Fibroblast of the aortic adventitia (primary cell): ENCODE results near the gene COL6A2. TPM values are rescaled to one million over a fixed set of nuclear protein-coding genes. Genes with fewer than 3 reads are reported as not detected.
"Not testable (repeated sequence)": the region's sequence is repeated elsewhere in the genome, so short reads cannot be mapped to it uniquely, and the experiment has no call there.

ENCODE experiments used
- DNase-seq: peaks from one replicate; pipeline ENCODE4 v3.0.0-alpha.2; 2010; ENCODE audit warnings: low read depth
- H3K4me3 ChIP-seq: 2 replicates; pipeline ENCODE4 v1.5.1; 2011; ENCODE audit warnings: low read depth, mild to moderate bottlenecking, control low read depth, low read length, moderate library complexity
- total RNA-seq: library from RNA; depleted of rRNA; stranded (reverse); fragments of >200 nt; gene quantifications from 2 replicates; pipeline ENCODE4 v1.2.3, GENCODE V29; 2012; ENCODE audit warnings: low replicate concordance
- TF ChIP-seq, protein P1 (sequence below): IDR thresholded peaks from 2 replicates; pipeline ENCODE4 v1.5.1; 2011; ENCODE audit warnings: mild to moderate bottlenecking, low read length, control low read depth, inconsistent platforms; ENCODE audit not compliant: insufficient read depth

Gene COL6A2
- total RNA-seq, 1 donor = 1,068 TPM

DNA sequence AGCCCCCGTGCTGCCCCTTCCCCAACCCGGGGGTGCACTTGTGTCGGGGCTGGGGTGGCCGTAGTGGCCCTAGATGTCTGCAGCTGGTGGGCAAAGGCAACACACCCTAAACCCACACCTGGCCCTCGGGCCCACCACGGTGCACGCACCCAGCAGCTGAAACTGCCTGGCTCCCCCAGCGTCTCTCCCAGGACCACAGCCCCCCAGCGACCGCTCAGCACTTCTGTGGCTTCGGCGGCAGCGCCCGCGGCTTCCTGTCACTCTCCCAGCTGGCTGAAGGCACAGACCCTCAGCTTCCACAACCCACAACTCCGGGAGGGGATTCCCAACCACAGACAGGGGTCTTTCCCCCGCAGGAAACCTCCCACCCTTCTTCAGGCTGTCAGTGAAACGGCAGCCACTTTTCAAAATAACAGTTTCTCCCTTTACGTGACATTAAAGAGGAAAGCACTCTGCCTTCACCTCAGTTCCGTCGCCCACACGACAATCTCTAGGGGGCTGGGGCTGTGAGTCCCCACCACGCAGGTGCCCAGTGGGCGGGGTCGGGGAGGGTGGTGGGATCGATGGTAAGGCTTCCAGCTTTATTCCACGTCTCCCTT, 40.7 kb upstream of the COL6A2 start:
- DNase-seq = no peak

DNA sequence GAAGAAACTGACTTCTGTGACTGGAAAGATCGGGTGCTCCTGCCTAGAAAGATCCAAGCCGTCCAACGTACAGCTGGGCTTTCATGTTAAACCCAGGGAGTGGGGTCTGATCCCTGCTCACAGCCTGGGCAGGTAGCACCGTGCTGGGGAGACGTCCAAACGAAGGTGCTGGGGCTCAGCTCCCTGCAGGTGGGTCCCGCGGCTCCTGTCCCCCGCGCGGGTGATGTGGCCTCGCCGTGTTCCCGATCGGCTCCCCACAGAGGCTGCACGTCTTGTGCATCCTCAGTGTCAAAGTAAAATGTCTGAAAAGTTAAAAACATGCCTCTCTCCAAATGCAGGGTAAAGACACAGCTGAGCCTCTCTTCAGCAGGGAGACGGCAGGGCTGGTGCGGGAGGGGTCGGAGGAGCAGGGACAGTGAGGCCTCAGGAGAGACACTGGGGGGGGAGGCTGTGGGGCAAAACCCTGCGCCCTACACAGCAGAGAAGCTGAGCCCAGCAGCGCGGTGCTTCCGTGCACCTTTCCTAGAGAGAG, 40.1 kb upstream of the COL6A2 start:
- no peak for DNase-seq
- H3K4me3 ChIP-seq = no peak overlapping the region
- TF ChIP-seq, protein P1, sequence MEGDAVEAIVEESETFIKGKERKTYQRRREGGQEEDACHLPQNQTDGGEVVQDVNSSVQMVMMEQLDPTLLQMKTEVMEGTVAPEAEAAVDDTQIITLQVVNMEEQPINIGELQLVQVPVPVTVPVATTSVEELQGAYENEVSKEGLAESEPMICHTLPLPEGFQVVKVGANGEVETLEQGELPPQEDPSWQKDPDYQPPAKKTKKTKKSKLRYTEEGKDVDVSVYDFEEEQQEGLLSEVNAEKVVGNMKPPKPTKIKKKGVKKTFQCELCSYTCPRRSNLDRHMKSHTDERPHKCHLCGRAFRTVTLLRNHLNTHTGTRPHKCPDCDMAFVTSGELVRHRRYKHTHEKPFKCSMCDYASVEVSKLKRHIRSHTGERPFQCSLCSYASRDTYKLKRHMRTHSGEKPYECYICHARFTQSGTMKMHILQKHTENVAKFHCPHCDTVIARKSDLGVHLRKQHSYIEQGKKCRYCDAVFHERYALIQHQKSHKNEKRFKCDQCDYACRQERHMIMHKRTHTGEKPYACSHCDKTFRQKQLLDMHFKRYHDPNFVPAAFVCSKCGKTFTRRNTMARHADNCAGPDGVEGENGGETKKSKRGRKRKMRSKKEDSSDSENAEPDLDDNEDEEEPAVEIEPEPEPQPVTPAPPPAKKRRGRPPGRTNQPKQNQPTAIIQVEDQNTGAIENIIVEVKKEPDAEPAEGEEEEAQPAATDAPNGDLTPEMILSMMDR = no peak

More for the DNA sequence above, 40.7 kb upstream of the COL6A2 start:
- no peak overlapping the region for H3K4me3 ChIP-seq
- TF ChIP-seq, protein P1 = no peak

DNA sequence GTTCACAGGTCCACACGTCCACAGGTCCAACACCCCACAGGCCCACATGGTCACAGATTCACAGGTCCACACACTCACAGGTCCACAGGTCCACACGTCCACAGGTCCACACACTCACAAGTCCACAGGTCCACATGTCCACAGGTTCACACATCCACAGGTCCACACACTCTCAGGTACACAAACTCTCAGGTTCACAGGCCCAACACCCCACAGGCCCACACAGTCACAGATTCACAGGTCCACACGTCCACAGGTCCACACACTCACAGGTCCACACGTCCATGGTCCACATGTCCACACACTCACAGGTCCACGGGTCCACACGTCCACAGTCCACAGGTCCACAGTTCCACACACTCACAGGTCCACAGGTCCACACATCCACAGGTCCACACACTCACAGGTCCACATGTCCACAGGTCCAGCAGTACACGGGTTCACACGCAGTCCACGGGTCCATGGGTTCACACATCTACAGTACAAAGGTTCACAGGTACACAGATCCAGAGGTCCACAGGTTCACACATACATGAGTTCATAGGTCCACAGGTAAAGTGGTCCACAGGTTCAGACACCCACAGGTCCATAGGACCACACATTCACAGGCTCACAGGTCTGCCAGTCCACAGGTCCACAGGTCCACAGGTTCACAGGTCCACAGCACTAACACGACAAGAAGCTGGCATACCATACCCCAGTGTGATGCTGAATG, 39.3 kb upstream of the COL6A2 start:
- TF ChIP-seq, protein P1 = no peak
- DNase-seq = no peak

DNA sequence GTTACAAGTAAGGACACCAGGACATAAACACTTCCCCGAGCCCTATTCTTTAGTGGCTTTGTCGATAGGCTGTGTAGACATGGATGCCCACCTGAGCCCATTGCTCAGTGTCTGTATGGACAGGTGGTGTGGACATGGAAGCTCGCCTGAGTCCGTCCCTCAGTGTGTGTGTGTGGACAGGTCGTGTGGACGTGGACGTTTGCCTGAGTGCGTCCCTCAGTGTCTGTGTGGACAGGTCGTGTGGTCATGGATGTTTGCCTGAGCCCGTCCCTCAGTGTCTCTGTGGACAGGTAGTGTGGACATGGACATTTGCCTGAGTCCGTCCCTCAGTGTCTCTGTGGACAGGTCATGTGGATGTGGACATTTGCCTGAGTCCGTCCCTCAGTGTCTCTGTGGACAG, 38.7 kb upstream of the COL6A2 start:
- DNase-seq = no peak
- TF ChIP-seq, protein P1 = no peak
- no peak overlapping the region for H3K4me3 ChIP-seq

More for the DNA sequence above, 39.3 kb upstream of the COL6A2 start:
- no peak overlapping the region for H3K4me3 ChIP-seq

DNA sequence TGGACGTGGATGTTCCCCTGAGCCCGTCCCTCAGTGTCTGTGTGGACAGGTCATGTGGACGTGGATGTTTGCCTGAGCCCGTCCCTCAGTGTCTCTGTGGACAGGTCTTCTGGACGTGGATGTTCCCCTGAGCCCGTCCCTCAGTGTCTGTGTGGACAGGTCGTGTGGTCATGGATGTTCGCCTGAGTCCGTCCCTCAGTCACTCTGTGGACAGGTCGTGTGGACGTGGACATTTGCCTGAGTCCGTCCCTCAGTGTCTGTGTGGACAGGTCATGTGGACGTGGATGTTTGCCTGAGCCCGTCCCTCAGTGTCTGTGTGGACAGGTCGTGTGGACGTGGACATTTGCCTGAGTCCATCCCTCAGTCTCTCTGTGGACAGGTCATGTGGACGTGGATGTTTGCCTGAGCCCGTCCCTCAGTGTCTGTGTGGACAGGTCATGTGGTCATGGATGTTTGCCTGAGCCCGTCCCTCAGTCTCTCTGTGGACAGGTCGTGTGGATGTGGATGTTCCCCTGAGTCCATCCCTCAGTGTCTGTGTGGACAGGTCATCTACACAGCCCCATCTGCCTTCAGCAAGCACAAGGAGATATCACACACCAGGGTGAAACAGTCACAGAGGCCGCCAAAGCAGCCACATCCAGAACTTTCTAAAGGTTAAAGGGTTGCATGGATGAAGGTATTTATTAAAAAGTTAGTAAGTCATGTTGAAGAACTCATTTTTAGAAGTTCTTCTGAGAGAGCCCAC, 38.0 kb upstream of the COL6A2 start:
- DNase-seq = not testable (repeated sequence)

DNA sequence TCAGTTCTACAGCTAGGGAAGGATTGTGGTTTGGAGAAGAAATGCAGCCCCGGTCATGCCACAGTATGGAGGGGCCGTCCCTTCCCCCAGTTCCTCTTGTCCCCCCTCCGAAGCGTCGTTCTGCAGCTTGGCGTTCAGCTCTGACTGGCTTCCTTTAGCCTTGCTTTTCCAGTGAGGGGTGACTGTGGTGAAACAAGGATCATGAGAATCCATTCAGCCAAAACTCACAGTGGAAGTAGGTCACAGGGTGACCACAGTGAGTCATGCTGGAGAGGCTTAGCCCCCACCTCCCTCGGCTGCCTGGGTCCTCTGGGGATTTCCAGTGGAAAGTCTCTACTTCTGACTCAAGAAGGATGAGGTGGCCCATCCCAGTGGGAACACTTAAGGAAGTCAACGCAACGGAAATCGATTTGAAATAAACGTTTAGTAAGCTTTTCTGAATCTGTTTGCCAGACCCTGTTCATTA, 37.3 kb upstream of the COL6A2 start:
- H3K4me3 ChIP-seq = no peak overlapping the region
- DNase-seq = peak; percentile 99
- TF ChIP-seq, protein P1 = no peak

More for the DNA sequence above, 38.0 kb upstream of the COL6A2 start:
- H3K4me3 ChIP-seq = not testable (repeated sequence)

DNA sequence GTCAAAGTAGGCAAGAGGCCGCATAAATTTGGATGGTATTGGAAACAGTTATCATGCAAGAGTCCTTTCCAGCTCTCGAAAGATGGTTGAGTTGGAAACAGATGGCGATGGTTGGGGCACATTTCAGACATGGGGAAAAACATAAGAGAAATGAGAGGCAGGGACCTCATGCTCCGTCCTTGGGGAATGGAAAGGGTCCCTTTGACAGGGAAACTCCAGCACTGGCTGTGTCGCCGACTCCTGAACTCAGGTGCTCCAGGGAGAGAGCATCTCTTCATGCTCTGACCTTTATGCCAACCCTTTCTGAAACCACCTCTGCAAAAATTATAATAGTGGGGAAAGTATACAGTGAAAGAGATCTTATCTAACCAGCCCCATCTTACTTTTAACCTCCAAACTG, 36.8 kb upstream of the COL6A2 start:
- H3K4me3 ChIP-seq = no peak overlapping the region
- TF ChIP-seq, protein P1 = no peak
- DNase-seq = no peak
